ENCODE data around the gene GPR156. TPM values are rescaled to one million over a fixed set of nuclear protein-coding genes. Genes with fewer than 3 reads are reported as not detected.

GPR156 gene
- total RNA-seq, 4 donors from 2014 or later: 0.18 TPM; not detected in 3

DNA sequence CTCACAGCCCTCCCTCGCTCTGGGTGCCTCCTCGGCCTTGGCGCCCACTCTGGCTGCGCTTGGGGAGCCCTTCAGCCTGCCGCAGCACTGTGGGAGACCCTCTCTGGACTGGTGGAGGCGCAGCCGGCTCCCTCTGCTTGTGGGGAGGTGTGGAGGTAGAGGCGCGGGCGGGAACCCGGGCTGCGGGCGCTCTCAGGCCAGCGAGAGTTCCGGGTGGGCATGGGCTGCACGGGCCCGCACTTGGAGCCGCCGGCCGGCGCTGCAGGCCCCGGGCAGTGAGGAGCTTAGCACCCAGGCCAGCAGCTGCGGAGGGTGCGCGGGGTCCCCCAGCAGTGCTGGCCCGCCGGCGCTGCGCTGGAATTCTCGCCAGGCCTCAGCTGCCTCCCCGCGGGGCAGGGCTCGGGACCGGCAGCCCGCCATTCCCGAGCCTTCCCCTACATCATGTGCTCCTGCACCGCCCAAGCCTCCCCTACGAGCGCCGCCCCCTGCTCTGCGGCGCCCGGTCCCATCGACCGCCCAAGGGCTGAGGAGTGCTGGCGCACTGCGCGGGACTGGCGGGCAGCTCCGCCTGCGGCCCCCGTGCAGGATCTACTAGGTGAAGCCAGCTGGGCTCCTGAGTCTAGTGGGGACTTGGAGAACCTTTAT, 144.8 kb downstream of the GPR156 start:
- intact Hi-C loops (cut with DNase I; ENCODE audit: low total_unique reads): no loop called here
- ATAC-seq (no peak), DNase-seq (no peak)
- Histone ChIP-seq H3K36me3 (no peaks in the 10 kb centered on the region), H3K27ac (no peak overlapping the region), H3K4me3 (no peak overlapping the region), H3K27me3 (no peaks in the 10 kb centered on the region), H3K9me3 (no peaks in the 10 kb centered on the region), H3K4me1 (no peaks in the 10 kb centered on the region)
- in situ Hi-C loops (cut with MboI; ENCODE audit: low sequenced_read_pairs in 4 of 4): no loop called here
- TF ChIP-seq, protein P1, sequence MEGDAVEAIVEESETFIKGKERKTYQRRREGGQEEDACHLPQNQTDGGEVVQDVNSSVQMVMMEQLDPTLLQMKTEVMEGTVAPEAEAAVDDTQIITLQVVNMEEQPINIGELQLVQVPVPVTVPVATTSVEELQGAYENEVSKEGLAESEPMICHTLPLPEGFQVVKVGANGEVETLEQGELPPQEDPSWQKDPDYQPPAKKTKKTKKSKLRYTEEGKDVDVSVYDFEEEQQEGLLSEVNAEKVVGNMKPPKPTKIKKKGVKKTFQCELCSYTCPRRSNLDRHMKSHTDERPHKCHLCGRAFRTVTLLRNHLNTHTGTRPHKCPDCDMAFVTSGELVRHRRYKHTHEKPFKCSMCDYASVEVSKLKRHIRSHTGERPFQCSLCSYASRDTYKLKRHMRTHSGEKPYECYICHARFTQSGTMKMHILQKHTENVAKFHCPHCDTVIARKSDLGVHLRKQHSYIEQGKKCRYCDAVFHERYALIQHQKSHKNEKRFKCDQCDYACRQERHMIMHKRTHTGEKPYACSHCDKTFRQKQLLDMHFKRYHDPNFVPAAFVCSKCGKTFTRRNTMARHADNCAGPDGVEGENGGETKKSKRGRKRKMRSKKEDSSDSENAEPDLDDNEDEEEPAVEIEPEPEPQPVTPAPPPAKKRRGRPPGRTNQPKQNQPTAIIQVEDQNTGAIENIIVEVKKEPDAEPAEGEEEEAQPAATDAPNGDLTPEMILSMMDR (IDR thresholded peaks at IDR 0.05 in 4 of 5, conservative IDR thresholded peaks at IDR 0.05 in 1 of 5): no peak
- TF ChIP-seq POLR2A (IDR thresholded peaks at IDR 0.05): no peak

- H3K9me3 ChIP-seq: no peaks in the 10 kb centered on the region
- no peak for ATAC-seq
- in situ Hi-C loops (cut with MboI; ENCODE audit: low sequenced_read_pairs in 4 of 4) (no loop called here), intact Hi-C loops (cut with DNase I; ENCODE audit: low total_unique reads) (no loop called here)
- TF ChIP-seq, protein P1 (IDR thresholded peaks at IDR 0.05 in 4 of 5, conservative IDR thresholded peaks at IDR 0.05 in 1 of 5): no peak
- TF ChIP-seq POLR2A (IDR thresholded peaks at IDR 0.05): no peak
- H3K27ac ChIP-seq: no peak overlapping the region
- no peak overlapping the region for H3K4me3 ChIP-seq
- H3K27me3 ChIP-seq: no peaks in the 10 kb centered on the region
- DNase-seq: no peak
- H3K4me1 ChIP-seq: no peaks in the 10 kb centered on the region
- no peaks in the 10 kb centered on the region for H3K36me3 ChIP-seq
These were observed 145.9 kb downstream of the GPR156 start for GRCh38 chr3:120139140-120139539.

- intact Hi-C loops (cut with DNase I; ENCODE audit: low total_unique reads) (no loop called here), in situ Hi-C loops (cut with MboI; ENCODE audit: low sequenced_read_pairs in 4 of 4) (no loop called here)
- Histone ChIP-seq H3K27ac (no peak overlapping the region), H3K27me3 (no peaks in the 10 kb centered on the region), H3K9me3 (no peaks in the 10 kb centered on the region), H3K36me3 (no peaks in the 10 kb centered on the region), H3K4me3 (no peak overlapping the region), H3K4me1 (no peaks in the 10 kb centered on the region)
- TF ChIP-seq, protein P1 (IDR thresholded peaks at IDR 0.05 in 4 of 5, conservative IDR thresholded peaks at IDR 0.05 in 1 of 5): no peak
- TF ChIP-seq POLR2A (IDR thresholded peaks at IDR 0.05): no peak
- DNase-seq (no peak), ATAC-seq (no peak)
These were observed 147.5 kb downstream of the GPR156 start for GRCh38 chr3:120137548-120137947.

DNA sequence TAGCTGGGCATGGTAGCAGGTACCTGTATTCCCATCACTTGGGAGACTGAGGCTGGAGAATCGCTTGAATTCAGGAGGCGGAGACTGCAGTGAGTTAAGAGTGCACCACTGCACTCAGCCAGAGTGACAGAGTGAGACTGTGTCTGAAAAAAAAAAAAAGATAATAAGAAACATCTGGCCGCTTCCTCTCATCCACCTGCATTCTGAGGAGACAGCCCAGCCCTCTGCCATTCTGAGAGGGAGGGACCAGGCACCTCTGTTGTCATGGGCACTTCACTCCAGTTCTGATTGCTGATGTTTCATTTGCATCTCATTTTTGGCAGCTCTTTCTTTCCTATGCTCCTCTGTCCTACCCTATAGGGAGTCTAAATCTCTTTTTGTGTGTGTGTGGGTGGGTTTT, 154.4 kb downstream of the GPR156 start:
- TF ChIP-seq, protein P1 (IDR thresholded peaks at IDR 0.05 in 4 of 5, conservative IDR thresholded peaks at IDR 0.05 in 1 of 5): no peak
- TF ChIP-seq POLR2A (IDR thresholded peaks at IDR 0.05): no peak
- no peak overlapping the region for H3K4me3 ChIP-seq
- in situ Hi-C loops (cut with MboI; ENCODE audit: low sequenced_read_pairs in 4 of 4) (no loop called here), intact Hi-C loops (cut with DNase I; ENCODE audit: low total_unique reads) (no loop called here)
- DNase-seq: no peak
- no peak for ATAC-seq
- H3K36me3 ChIP-seq: no peaks in the 10 kb centered on the region
- H3K4me1 ChIP-seq: no peaks in the 10 kb centered on the region
- H3K9me3 ChIP-seq: no peaks in the 10 kb centered on the region
- H3K27ac ChIP-seq: no peak overlapping the region
- no peaks in the 10 kb centered on the region for H3K27me3 ChIP-seq

All from gastrocnemius medialis (tissue), 4 donors.